Measurements from ENCODE around the gene PSME1. TPM values are rescaled to one million over a fixed set of nuclear protein-coding genes. Genes with fewer than 3 reads are reported as not detected.
A peak's percentile ranks its signal among the peaks of the same experiment; 100 is the strongest.

The PSME1 gene
- total and polyA plus RNA-seq, 2 of the 13 experiments (the other 11 are each of a cell fraction or from before 2014, with no cell fraction given): 159 to 608 TPM

- TF ChIP-seq ZNF3 (CRISPR knock-in tag; IDR thresholded peaks at IDR 0.05): peak; percentile 76; the same call in 1 of the 2 replicates
- peak; percentile 25 for TF ChIP-seq CTCF (CRISPR knock-in tag; IDR thresholded peaks at IDR 0.05)
- TF ChIP-seq ZNF276 (CRISPR knock-in tag; IDR thresholded peaks at IDR 0.05; ENCODE audit: low read depth): no peak
- peak; percentile 33; the same call in 1 of the 2 replicates for TF ChIP-seq RXRB (CRISPR knock-in tag; IDR thresholded peaks at IDR 0.05; ENCODE audit: borderline replicate concordance)
- peak in 1 of 2 experiments; percentile 56; a peak in 1 of 4 replicates for TF ChIP-seq HMGXB4 (CRISPR knock-in tag; IDR thresholded peaks at IDR 0.05; ENCODE audit: borderline replicate concordance in 1 of 2, low read depth in 1 of 2)
- TF ChIP-seq ARID5B (CRISPR knock-in tag; IDR thresholded peaks at IDR 0.05): no peak
- no peak for TF ChIP-seq HNRNPK (IDR thresholded peaks at IDR 0.05; ENCODE audit: low read depth, low read length, poor library complexity, severe bottlenecking)
- TF ChIP-seq DMTF1 (CRISPR knock-in tag; IDR thresholded peaks at IDR 0.05): no peak
- TF ChIP-seq HOXA5 (CRISPR knock-in tag; IDR thresholded peaks at IDR 0.05): no peak
- TF ChIP-seq SMC3 (IDR thresholded peaks at IDR 0.05; ENCODE audit: low read length): peak; percentile 21
- TF ChIP-seq ZNF281 (CRISPR knock-in tag; IDR thresholded peaks at IDR 0.05; ENCODE audit: borderline replicate concordance): 0 out of 2 replicates have a peak, but pooled peaks have one; percentile 38
Observed at GRCh38 chr14:24139272-24139934, 3.4 kb downstream of the PSME1 start (continued).

Data from HepG2 (cell line).